K562 (cell line): ENCODE data around the gene NGRN.

Experiments used
- ATF2 ChIP-seq: sonication (generic); formaldehyde crosslinking; IDR thresholded peaks from 2 replicates; pipeline ENCODE4 v1.8.1; 2022; ENCODE audit warnings: missing genetic modification reagents
- CREM ChIP-seq: IDR thresholded peaks from 2 replicates; pipeline ENCODE4 v1.6.1; 2014; ENCODE audit warnings: antibody characterized with exemption, low read depth
- CTCF ChIP-seq, 3 experiments: IDR thresholded peaks in 2 of 3; conservative IDR thresholded peaks in 1 of 3; 2 replicates each; pipeline ENCODE4 v1.5.1; 2011 to 2012; ENCODE audit warnings: low read length in 3 of 3, mild to moderate bottlenecking in 3 of 3, control low read depth in 2 of 3, improper control_type of control experiment in 1 of 3, inconsistent platforms in 1 of 3, low read depth in 1 of 3, mixed read lengths in 1 of 3, moderate library complexity in 1 of 3; ENCODE audit not compliant: insufficient read depth in 2 of 3
- HCFC1 ChIP-seq: IDR thresholded peaks from 2 replicates; pipeline ENCODE4 v1.6.1; 2012; ENCODE audit warnings: low read depth, low read length, improper control_type of control experiment
- HDAC2 ChIP-seq: fragments of 450-650 bp; IDR thresholded peaks from 2 replicates; pipeline ENCODE4 v1.6.1; 2016; ENCODE audit warnings: mild to moderate bottlenecking
- HEY1 ChIP-seq: fragments of 250-450 bp; sonication (Bioruptor Pico); IDR thresholded peaks from 2 replicates; pipeline ENCODE4 v1.5.0; 2020; ENCODE audit warnings: mild to moderate bottlenecking, moderate library complexity, borderline replicate concordance
- HIVEP1 ChIP-seq: fragments of 250-450 bp; sonication (Bioruptor Pico); IDR thresholded peaks from 2 replicates; pipeline ENCODE4 v1.4.0; 2020; ENCODE audit warnings: mild to moderate bottlenecking
- PKNOX1 ChIP-seq: fragments of 450-650 bp; IDR thresholded peaks from 2 replicates; pipeline ENCODE4 v1.6.1; 2016
- POLR2A ChIP-seq: fragments of 450-650 bp; conservative IDR thresholded peaks from 2 replicates; pipeline ENCODE4 v1.6.1; 2016
- RAD51 ChIP-seq: fragments of 450-650 bp; IDR thresholded peaks from 2 replicates; pipeline ENCODE4 v1.7.1; 2016; ENCODE audit warnings: low read depth, mild to moderate bottlenecking, borderline replicate concordance
- TBL1XR1 ChIP-seq, 2 experiments: IDR thresholded peaks; 2 replicates each; pipeline ENCODE4 v1.6.1; 2012; ENCODE audit warnings: improper control_type of control experiment in 2 of 2, low read length in 2 of 2, mild to moderate bottlenecking in 1 of 2
- U2AF1 ChIP-seq: fragments of 200-400 bp; formaldehyde crosslinking; optimal IDR thresholded peaks from 2 replicates; pipeline ENCODE3; 2017; ENCODE audit warnings: mild to moderate bottlenecking, low read depth, low read length, moderate library complexity
- ZBTB33 ChIP-seq: sonication (generic); formaldehyde crosslinking; IDR thresholded peaks from 2 replicates; pipeline ENCODE4 v1.8.1; 2023; ENCODE audit warnings: mild to moderate bottlenecking, missing genetic modification reagents
- ZNF507 ChIP-seq: conservative IDR thresholded peaks from 2 replicates; pipeline ENCODE4 v1.6.1; 2017; ENCODE audit warnings: missing genetic modification characterization, missing compliant biosample characterization

- TF ChIP-seq CTCF (IDR thresholded peaks at IDR 0.05 in 2 of 3, conservative IDR thresholded peaks at IDR 0.05 in 1 of 3; ENCODE audit: insufficient read depth in 2 of 3, low read depth in 1 of 3, low read length in 3 of 3) (no peak), HCFC1 (no peak), HDAC2 (no peak), TBL1XR1 (IDR thresholded peaks at IDR 0.05; ENCODE audit: low read length in 2 of 2) (no peak), ZBTB33 (CRISPR knock-in tag) (no peak), U2AF1 (no peak), RAD51 (no peak), HIVEP1 (CRISPR knock-in tag) (no peak), ZNF507 (tag) (no peak), ATF2 (CRISPR knock-in tag) (no peak), PKNOX1 (no peak), CREM (no peak), HEY1 (CRISPR knock-in tag) (no peak), POLR2A (no peak)
Measured at GRCh38 chr15:90261811-90262210, 3.7 kb upstream of the NGRN start.
